Right cardiac atrium (tissue), 5 donors: ENCODE measurements around the gene NPAS3. TPM values are rescaled to one million over a fixed set of nuclear protein-coding genes. Genes with fewer than 3 reads are reported as not detected.

ENCODE experiments used
- ATAC-seq, 2 donors: fragments of 200-7000 bp; cut with Tn5 transposase; one replicate each; pipeline versions ENCODE4 v1.8.0 to v1.9.1; 2020; ENCODE audit warnings: moderate library complexity in 2 of 2, mild to moderate bottlenecking in 1 of 2
- DNase-seq, 3 donors: peaks; one replicate each; pipeline ENCODE4 v3.0.0-alpha.2; 2020
- H3K27ac ChIP-seq: one replicate; pipeline ENCODE4 v1.5.1; 2013; ENCODE audit warnings: mild to moderate bottlenecking, low read length, control low read depth, moderate library complexity
- H3K27me3 ChIP-seq: one replicate; pipeline ENCODE4 v1.6.1; 2013; ENCODE audit not compliant: control insufficient read depth, insufficient read depth
- H3K4me1 ChIP-seq: one replicate; pipeline ENCODE4 v1.6.1; 2013; ENCODE audit warnings: low read length; ENCODE audit not compliant: control insufficient read depth, insufficient read depth
- H3K4me3 ChIP-seq: one replicate; pipeline ENCODE4 v1.5.1; 2013; ENCODE audit warnings: low read length, control low read depth
- H3K9me3 ChIP-seq: one replicate; pipeline ENCODE4 v1.6.1; 2013; ENCODE audit warnings: low read length; ENCODE audit not compliant: control insufficient read depth
- WGBS: extraction: QIAGEN DNeasy Blood & Tissue Kit; methylation state at CpG from one replicate; pipeline ENCODE4 v1.1.7; 2013; 5-methylcytosine and 5-hydroxymethylcytosine counted together
- intact Hi-C, 4 donors: fragments of 100-400 bp; cut with DNase I; formaldehyde crosslinking; loops; one replicate each; pipeline versions ENCODE4 v1.11.0 to v1.14.0; 2022 to 2023
- polyA plus RNA-seq: library from polyadenylated mRNA; stranded (reverse); fragments of 200-250 nt; gene quantifications from one replicate; pipeline ENCODE4 v1.2.3, GENCODE V29; 2013
- total RNA-seq, 4 donors: library from RNA; stranded (reverse); fragmentation: NEBNext Ultra II Directional; extraction: Animal tissue kit (Norgen Biotek cat#: 25700); gene quantifications; one replicate each; pipeline ENCODE4 v1.2.1, GENCODE V29; 2021
- donor health status: healthy with polysubstance abuse.
- donor health status: DM: no; HTN: yes; CAD: no.
- donor health status: DM: no; HTN: no; CAD: no.
- donor health status: DM: no; HTN: yes; CAD: no; lungs with severe emphysema.
- donor health status: DM: yes; HTN: yes; CAD: no.

NPAS3 gene
- total and polyA plus RNA-seq, 5 donors: 0.48 to 5.7 (median 4.0) TPM

DNA sequence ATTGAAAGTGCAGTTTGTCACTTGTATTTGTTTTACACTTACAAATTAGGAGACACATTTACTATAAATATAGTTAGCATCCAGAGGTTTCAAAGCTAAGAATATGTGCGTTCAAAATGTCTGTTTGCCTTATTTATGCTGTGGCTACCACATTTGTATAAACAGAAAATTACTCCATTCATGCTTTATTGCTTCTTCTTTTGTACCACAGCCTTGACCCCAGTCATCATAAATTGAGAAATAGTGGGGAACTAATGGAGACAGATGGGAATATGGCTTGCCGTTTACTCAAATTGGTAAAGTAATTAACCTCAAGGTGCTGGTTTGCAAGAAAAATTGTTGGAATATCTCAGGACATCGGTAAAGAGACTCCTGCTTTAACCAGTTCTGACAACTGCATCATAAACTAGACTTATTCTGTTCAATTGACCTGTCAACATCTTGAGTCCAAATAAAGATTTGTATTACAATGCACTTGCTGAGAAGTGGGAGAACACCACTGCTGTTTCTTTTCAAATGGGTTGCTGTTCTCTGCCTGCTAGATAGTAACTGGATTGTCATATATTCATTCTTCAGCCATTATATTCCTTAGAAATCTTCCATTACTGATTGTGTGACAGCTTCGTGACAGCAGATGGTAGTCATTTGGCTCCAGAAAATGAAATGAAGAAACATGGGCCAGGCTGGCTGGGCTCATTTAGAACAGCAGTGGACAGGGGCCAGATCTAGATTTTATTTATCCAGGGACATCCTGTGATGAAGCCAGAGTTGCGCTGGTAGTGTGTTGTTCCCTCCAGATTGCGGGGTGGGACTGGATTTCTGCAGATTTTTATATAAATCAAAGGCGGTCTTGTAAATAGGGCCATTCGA is 657.8 kb downstream of the NPAS3 start:
- H3K9me3 ChIP-seq: no peaks in the 10 kb centered on the region
- WGBS: 80% methylated on average over 8 of the region's 8 CpGs
- no peaks in the 10 kb centered on the region for H3K27me3 ChIP-seq
- H3K27ac ChIP-seq: no peak overlapping the region
- no peaks in the 10 kb centered on the region for H3K4me1 ChIP-seq
- ATAC-seq (no peak), DNase-seq (no peak)
- H3K4me3 ChIP-seq: no peak overlapping the region
- intact Hi-C loops: no loop called here

- Histone ChIP-seq H3K4me3 (no peak overlapping the region), H3K9me3 (no peaks in the 10 kb centered on the region), H3K27me3 (no peaks in the 10 kb centered on the region), H3K27ac (no peak overlapping the region), H3K4me1 (no peaks in the 10 kb centered on the region)
- no peak for DNase-seq
- no peak for ATAC-seq
- intact Hi-C loops: no loop called here
- WGBS: 82% methylated on average over 2 of the region's 2 CpGs
Observed at GRCh38 chr14:33598582-33598981, 659.9 kb downstream of the NPAS3 start.

DNA sequence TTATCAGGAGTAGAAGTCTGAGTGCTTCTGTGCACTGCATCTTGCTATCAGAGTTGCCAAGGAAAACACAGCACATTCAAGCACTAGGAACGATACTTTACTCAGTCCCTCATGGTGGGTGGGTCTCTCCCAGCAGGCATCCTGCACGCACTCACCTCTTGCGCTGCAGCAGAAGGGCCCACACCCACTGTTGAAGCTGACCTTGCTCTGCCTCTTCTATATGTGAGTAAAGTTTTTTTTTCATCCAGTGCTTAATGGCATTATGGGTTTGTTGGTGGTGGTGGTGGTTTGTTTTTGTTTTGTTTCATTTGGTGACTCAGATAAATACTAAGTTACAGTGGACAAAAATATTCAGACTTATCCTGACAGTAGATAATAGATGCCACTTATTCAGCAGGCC is 663.7 kb downstream of the NPAS3 start:
- H3K27ac ChIP-seq: no peak overlapping the region
- WGBS: 69% methylated on average over 3 of the region's 3 CpGs
- DNase-seq (no peak), ATAC-seq (no peak)
- no peaks in the 10 kb centered on the region for H3K9me3 ChIP-seq
- intact Hi-C loops: no loop called here
- no peaks in the 10 kb centered on the region for H3K4me1 ChIP-seq
- H3K27me3 ChIP-seq: no peaks in the 10 kb centered on the region
- H3K4me3 ChIP-seq: no peak overlapping the region

- DNase-seq (no peak), ATAC-seq (no peak)
- Histone ChIP-seq H3K9me3 (no peaks in the 10 kb centered on the region), H3K4me3 (no peak overlapping the region), H3K4me1 (no peaks in the 10 kb centered on the region), H3K27me3 (no peaks in the 10 kb centered on the region), H3K27ac (no peak overlapping the region)
- intact Hi-C loops: no loop called here
- 82% methylated on average over 3 of the region's 3 CpGs for WGBS
Observed at GRCh38 chr14:33606591-33606990, 667.9 kb downstream of the NPAS3 start.

DNA sequence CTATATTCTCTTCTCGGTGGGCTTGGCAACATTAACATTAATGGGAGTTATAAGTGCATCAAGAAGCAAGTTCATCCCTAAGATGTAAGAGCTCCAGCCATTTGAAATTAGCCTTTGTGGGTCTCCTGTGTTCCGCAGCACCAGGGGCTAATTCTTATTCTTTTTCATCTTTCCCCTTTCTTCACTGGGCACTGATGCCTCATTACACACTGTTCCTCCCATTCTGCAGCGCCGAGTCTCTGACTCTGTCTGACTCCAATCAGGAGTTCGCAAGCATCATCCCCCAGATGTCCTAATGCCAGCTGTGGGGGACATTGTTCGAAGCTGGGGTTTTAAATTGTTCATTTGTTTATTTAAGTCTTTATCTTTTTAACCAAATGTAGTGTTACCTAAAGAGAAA is 670.9 kb downstream of the NPAS3 start:
- DNase-seq (no peak), ATAC-seq (no peak)
- intact Hi-C loops: no loop called here
- H3K9me3 ChIP-seq: no peaks in the 10 kb centered on the region
- H3K27ac ChIP-seq: no peak overlapping the region
- no peaks in the 10 kb centered on the region for H3K4me1 ChIP-seq
- no peak overlapping the region for H3K4me3 ChIP-seq
- 80% methylated on average over 6 of the region's 6 CpGs for WGBS
- no peaks in the 10 kb centered on the region for H3K27me3 ChIP-seq

DNA sequence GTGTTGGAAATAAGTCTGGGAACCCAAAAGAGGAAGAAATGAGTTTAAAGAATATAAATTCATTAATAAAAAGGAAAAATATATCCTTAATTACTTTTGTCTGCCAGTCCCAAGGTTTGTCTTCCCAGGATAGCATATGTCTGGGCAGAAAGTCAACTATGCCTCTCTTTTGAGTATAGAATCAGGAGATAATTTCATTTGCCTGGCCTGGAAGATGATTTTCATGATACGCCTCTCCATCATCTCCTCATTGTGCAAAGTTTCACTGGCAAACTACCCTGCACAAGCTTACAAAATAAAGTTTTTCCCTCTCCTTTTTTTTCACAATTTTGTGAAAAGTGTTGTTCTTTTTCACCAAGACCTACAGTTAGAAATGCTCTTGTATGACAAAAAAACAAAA is 671.4 kb downstream of the NPAS3 start:
- Histone ChIP-seq H3K27me3 (no peaks in the 10 kb centered on the region), H3K4me3 (no peak overlapping the region), H3K9me3 (no peaks in the 10 kb centered on the region), H3K4me1 (no peaks in the 10 kb centered on the region), H3K27ac (no peak overlapping the region)
- intact Hi-C loops: no loop called here
- DNase-seq: no peak
- no peak for ATAC-seq
- WGBS: 94% methylated on average over 1 of the region's 1 CpG

DNA sequence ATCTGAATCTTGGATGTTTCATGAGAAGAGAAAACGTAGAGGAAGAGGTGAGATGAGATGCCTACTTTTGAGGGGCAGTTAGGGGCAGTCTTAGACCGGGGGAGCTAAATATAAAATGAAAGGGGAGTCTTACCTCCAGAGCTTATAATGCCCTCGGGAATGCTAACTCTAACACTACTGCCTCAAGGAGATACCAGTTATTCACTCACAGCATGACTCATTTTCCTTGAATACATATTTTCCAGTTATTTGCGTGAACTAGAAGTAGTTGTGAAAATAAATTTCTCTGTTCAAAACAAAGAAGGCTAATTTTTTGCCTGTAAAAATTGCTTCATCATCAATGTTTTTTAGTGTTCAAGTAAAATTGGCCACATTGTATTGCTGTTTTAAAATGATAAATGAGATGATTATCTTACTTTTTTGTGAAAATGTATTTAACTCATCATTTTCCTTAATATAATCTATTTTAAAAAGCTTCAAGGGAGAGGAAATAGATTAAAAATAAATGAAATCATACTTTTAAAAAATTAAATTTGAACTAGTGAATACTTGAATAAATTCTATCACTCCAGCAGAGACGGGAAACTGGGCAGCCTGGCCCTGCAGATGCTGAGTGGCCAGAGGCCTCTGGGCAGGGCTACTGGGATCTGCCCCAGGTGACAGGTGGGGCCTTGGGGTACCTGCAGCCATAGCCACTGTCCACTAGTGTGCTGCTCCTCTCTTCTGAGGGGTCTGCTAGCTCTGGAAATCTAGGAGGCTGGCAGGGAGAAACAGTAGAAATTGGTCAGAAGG is 672.9 kb downstream of the NPAS3 start:
- no peak overlapping the region for H3K27ac ChIP-seq
- ATAC-seq (no peak), DNase-seq (no peak)
- H3K4me3 ChIP-seq: no peak overlapping the region
- H3K9me3 ChIP-seq: no peaks in the 10 kb centered on the region
- H3K27me3 ChIP-seq: no peaks in the 10 kb centered on the region
- no peaks in the 10 kb centered on the region for H3K4me1 ChIP-seq
- 88% methylated on average over 5 of the region's 5 CpGs for WGBS
- intact Hi-C loops: no loop called here

GRCh38 chr14:33612197-33612505 is 673.5 kb downstream of the NPAS3 start:
- DNase-seq: no peak
- 67% methylated on average over 6 of the region's 6 CpGs for WGBS
- ATAC-seq: no peak
- no peaks in the 10 kb centered on the region for H3K9me3 ChIP-seq
- H3K4me1 ChIP-seq: no peaks in the 10 kb centered on the region
- no peak overlapping the region for H3K4me3 ChIP-seq
- intact Hi-C loops: no loop called here
- H3K27ac ChIP-seq: no peak overlapping the region
- H3K27me3 ChIP-seq: no peaks in the 10 kb centered on the region

- Histone ChIP-seq H3K9me3 (no peaks in the 10 kb centered on the region), H3K4me3 (no peak overlapping the region), H3K27me3 (no peaks in the 10 kb centered on the region), H3K27ac (no peak overlapping the region), H3K4me1 (no peaks in the 10 kb centered on the region)
- 81% methylated on average over 3 of the region's 3 CpGs for WGBS
- DNase-seq: no peak
- ATAC-seq: no peak
- intact Hi-C loops: no loop called here
Observed at GRCh38 chr14:33617154-33617553, 678.5 kb downstream of the NPAS3 start.

GRCh38 chr14:33618361-33619105 is 679.9 kb downstream of the NPAS3 start:
- Histone ChIP-seq H3K4me3 (no peak overlapping the region), H3K27ac (no peak overlapping the region), H3K27me3 (no peaks in the 10 kb centered on the region), H3K9me3 (no peaks in the 10 kb centered on the region), H3K4me1 (no peaks in the 10 kb centered on the region)
- no peak for DNase-seq
- WGBS: 75% methylated on average over 6 of the region's 6 CpGs
- ATAC-seq: no peak
- intact Hi-C loops: no loop called here

- Histone ChIP-seq H3K27me3 (no peaks in the 10 kb centered on the region), H3K9me3 (no peaks in the 10 kb centered on the region), H3K4me3 (no peak overlapping the region), H3K4me1 (no peaks in the 10 kb centered on the region), H3K27ac (no peak overlapping the region)
- WGBS: 89% methylated on average over 3 of the region's 3 CpGs
- intact Hi-C loops: no loop called here
- ATAC-seq: no peak
- no peak for DNase-seq
Observed at GRCh38 chr14:33622496-33622895, 683.8 kb downstream of the NPAS3 start.
